Heart left ventricle (tissue), 13 donors: Measurements from ENCODE around the gene NFILZ.
A peak's percentile ranks its signal among the peaks of the same experiment; 100 is the strongest.

ENCODE experiments used
- POLR2A ChIP-seq, 2 donors: fragments of 450-650 bp; IDR thresholded peaks; one replicate each; pipeline ENCODE4 v1.6.1; 2017; ENCODE audit warnings: antibody characterized with exemption in 2 of 2, mild to moderate bottlenecking in 2 of 2, moderate library complexity in 2 of 2
- TF ChIP-seq, protein P1 (sequence below), 12 donors: fragments of 200-600 bp; sonication (generic) in 4 of 12; IDR thresholded peaks; one replicate each; pipeline versions ENCODE4 v1.5.0 to v1.8.0; 2018 to 2022; ENCODE audit warnings: antibody characterized with exemption in 12 of 12, mild to moderate bottlenecking in 5 of 12
- donor health status: ischemic (EF 13 %, LVEDD 7.1; RV severe dilation, severe dysfunction).
- donor health status: DM: no; HTN: yes; CAD: no.
- donor health status: DM: no; HTN: no; CAD: no.
- donor health status: ischemic (EF 25% LVEDD 6.9; RV normal size, moderate dysfunction).
- donor health status: ischemic (EF 25% LVEDD 5.7; RV mildly dilated, moderate dysfunction).
- donor health status: ischemic (EF 35%, LVEDD 5.7; RV mildly dilated, moderate dysfunction).
- donor health status: nonischemic (EF 11% LVEDD 7.7; RV severe dilation, severe dysfunction).
- donor health status: DM: yes; HTN: yes; CAD: no.
- donor health status: PGD.
- donor health status: ischemic (EF 29% LVEDD 5.4; RV normal size, mild dysfunction).
- donor health status: nonischemic (EF 23%, LVEDD 6.1; RV moderate dilation, normal function).

- TF ChIP-seq, protein P1, sequence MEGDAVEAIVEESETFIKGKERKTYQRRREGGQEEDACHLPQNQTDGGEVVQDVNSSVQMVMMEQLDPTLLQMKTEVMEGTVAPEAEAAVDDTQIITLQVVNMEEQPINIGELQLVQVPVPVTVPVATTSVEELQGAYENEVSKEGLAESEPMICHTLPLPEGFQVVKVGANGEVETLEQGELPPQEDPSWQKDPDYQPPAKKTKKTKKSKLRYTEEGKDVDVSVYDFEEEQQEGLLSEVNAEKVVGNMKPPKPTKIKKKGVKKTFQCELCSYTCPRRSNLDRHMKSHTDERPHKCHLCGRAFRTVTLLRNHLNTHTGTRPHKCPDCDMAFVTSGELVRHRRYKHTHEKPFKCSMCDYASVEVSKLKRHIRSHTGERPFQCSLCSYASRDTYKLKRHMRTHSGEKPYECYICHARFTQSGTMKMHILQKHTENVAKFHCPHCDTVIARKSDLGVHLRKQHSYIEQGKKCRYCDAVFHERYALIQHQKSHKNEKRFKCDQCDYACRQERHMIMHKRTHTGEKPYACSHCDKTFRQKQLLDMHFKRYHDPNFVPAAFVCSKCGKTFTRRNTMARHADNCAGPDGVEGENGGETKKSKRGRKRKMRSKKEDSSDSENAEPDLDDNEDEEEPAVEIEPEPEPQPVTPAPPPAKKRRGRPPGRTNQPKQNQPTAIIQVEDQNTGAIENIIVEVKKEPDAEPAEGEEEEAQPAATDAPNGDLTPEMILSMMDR (IDR thresholded peaks at IDR 0.05) = peak; percentile 21 to 62 (median 44)
- no peak for TF ChIP-seq POLR2A (IDR thresholded peaks at IDR 0.05)
These were observed 44.3 kb upstream of the NFILZ start for GRCh38 chr19:8585894-8586750.
